Neuron (in vitro differentiated cells): ENCODE results near the gene DNAJC4.

Source experiments
- H2AFZ ChIP-seq: one replicate; pipeline ENCODE4 v1.6.1; 2013; ENCODE audit warnings: low read depth, mild to moderate bottlenecking, inconsistent platforms, low read length, moderate library complexity
- H3K27me3 ChIP-seq: one replicate; pipeline ENCODE4 v1.6.1; 2013; ENCODE audit warnings: low read length; ENCODE audit not compliant: insufficient read depth
- H3K36me3 ChIP-seq: one replicate; pipeline ENCODE4 v1.6.1; 2013; ENCODE audit warnings: low read length; ENCODE audit not compliant: insufficient read depth
- H3K4me1 ChIP-seq: one replicate; pipeline ENCODE4 v1.6.1; 2013; ENCODE audit warnings: low read length; ENCODE audit not compliant: insufficient read depth
- H3K4me3 ChIP-seq: 2 replicates; pipeline ENCODE4 v1.5.1; 2013; ENCODE audit warnings: mild to moderate bottlenecking, low read length, moderate library complexity
- H3K9me3 ChIP-seq: one replicate; pipeline ENCODE4 v1.6.1; 2013; ENCODE audit warnings: low read length

DNAJC4 gene

DNA sequence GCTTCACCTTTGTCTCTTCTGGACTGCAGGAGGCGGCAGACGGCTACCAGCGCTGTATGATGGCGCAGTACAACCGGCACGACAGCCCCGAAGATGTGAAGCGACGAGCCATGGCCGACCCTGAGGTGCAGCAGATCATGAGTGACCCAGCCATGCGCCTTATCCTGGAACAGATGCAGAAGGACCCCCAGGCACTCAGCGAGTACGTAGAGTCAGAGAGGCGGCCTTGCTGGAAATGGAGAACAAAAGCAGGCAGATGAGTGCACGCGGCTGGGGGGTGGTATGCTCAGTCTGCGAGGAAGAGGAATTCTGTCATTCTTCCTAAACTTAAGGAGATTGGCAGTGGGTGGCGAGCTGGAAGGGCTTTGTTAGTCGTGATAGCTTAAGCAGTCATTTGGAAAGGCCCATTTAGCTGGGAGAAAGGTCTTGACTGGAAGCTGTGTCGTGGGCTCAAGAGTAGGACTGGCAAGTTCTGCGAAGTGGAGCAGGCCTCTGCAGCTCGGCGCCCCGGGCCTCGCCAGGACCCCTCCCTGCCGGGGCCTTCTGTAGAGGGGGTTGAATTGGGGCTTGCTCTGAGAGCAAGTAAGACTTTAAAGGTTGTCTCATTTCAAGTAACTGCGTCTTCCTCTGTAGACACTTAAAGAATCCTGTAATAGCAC lies 26.8 kb upstream of the DNAJC4 start:
- Histone ChIP-seq H3K9me3 (no peaks in the 10 kb centered on the region), H3K27me3 (no peaks in the 10 kb centered on the region), H3K36me3 (peaks cover 60% of the 10 kb centered on the region), H3K4me1 (peaks cover 3% of the 10 kb centered on the region), H3K4me3 (no peak overlapping the region), H2AFZ (no peak overlapping the region)

DNA sequence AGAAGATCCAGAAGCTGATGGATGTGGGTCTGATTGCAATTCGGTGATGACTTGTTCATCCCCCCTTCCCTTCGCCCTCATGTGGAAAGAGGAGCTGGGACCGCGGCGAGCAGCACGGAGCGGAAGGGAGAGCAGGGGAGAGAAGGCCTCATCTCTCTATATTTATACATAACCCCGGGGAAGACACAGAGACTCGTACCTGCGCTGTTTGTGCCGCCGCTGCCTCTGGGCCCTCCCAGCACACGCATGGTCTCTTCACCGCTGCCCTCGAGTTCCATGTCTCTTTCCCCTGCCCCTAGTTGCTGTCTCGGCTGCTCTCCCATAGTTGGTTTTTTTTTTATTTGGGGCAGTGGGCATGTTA lies 26.3 kb upstream of the DNAJC4 start:
- no peaks in the 10 kb centered on the region for H3K9me3 ChIP-seq
- peaks cover 3% of the 10 kb centered on the region for H3K4me1 ChIP-seq
- peaks cover 59% of the 10 kb centered on the region for H3K36me3 ChIP-seq
- no peaks in the 10 kb centered on the region for H3K27me3 ChIP-seq
- no peak overlapping the region for H3K4me3 ChIP-seq
- H2AFZ ChIP-seq: no peak overlapping the region

- Histone ChIP-seq H3K4me3 (no peak overlapping the region), H3K4me1 (peaks cover 3% of the 10 kb centered on the region), H3K27me3 (no peaks in the 10 kb centered on the region), H3K36me3 (peaks cover 59% of the 10 kb centered on the region), H2AFZ (no peak overlapping the region), H3K9me3 (no peaks in the 10 kb centered on the region)
Measured at GRCh38 chr11:64204464-64204989, 25.8 kb upstream of the DNAJC4 start.

DNA sequence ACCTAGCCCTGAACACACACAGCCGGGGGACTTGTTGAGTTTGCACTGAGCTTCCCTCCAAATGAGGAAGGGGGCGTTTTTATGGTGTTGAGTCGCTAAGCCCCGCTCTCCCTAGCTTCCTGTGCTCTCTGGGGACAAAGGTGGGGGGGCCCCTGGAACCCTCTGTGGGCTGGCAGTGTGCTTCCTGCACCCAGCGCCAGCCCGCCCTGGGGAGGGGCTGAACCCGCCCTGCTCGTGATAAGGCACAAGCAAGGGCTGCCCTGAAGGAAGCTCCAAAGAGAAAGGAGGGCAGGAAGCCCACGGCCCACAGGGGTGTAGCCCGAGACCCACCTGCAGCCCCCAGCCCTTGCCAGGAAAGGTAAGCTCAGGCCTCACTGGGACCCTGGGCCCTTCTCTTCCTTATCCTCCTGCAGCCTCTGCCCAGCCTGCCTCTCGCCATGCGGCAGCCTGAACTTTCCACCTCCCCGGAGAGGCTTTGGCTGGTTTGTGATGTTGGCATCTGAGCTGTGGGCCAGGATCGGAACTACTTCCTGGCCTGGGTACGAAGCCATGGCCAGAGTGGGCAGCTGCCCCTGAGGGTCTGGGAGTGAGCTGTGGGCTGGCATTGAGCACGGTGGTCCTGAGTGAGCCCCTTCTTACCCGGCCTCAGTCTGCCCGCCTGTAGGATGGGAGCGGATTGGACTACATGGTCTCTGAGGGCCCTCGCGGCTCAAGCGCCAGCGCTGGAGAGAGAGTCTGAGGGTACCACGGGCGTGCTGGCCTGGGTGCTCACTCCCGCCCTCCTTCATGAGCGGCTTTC lies 23.7 kb upstream of the DNAJC4 start, which contains the start of gene FERMT3:
Gene FERMT3, plus strand, starts transcription at position 265 of the 799 bp plus-strand sequence. CDS start 644 bp downstream, outside the sequence.
- H3K36me3 ChIP-seq: peaks cover 39% of the 10 kb centered on the region
- H3K27me3 ChIP-seq: no peaks in the 10 kb centered on the region
- H3K4me1 ChIP-seq: peaks cover 3% of the 10 kb centered on the region
- H3K4me3 ChIP-seq: no peak within 1 kb of the TSS
- H3K9me3 ChIP-seq: no peaks in the 10 kb centered on the region
- no peak within 1 kb of the TSS for H2AFZ ChIP-seq

- Histone ChIP-seq H2AFZ (no peak overlapping the region), H3K9me3 (no peaks in the 10 kb centered on the region), H3K4me3 (no peak overlapping the region), H3K4me1 (peaks cover 3% of the 10 kb centered on the region), H3K27me3 (no peaks in the 10 kb centered on the region), H3K36me3 (peaks cover 33% of the 10 kb centered on the region)
Measured at GRCh38 chr11:64207256-64208085, 22.9 kb upstream of the DNAJC4 start.

DNA sequence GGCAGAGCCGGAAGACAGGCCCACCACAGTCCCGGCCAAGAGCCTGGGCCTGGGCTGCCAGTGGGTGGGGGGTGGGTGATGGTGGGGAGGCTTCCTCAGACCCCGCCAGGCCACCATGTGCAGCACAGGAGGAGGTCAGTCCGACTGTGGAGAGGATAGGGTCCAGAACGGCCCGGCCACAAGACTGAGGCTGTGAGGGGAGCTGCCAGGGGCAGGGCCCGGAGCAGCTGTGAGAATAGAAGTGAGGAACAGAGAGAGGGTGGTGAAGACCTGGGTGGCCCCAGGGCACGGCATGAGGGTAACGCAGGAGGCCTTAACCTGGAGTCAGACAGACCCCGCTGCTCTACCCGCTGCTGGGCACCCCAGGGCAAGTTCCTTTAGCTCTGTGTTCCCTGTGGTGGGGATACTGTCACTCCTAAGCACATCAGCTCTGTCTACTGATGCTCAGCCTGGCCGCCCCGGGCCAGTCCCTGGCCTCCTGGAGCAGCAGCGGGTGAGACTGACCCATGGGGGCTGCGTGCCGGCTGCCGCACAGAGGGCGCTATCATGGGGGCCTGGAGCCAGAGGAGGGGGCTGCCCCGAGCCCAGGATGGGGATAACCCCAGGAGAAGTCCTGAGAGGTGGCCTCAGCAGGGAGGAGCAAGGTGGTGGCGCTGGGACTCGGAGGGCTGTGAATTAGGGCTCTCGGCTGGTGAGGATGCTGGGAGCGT lies 22.1 kb upstream of the DNAJC4 start:
- H2AFZ ChIP-seq: no peak overlapping the region
- H3K4me3 ChIP-seq: no peak overlapping the region
- H3K36me3 ChIP-seq: peaks cover 26% of the 10 kb centered on the region
- no peaks in the 10 kb centered on the region for H3K27me3 ChIP-seq
- no peaks in the 10 kb centered on the region for H3K9me3 ChIP-seq
- H3K4me1 ChIP-seq: peaks cover 3% of the 10 kb centered on the region

- H3K36me3 ChIP-seq: peaks cover 18% of the 10 kb centered on the region
- H3K4me1 ChIP-seq: peaks cover 3% of the 10 kb centered on the region
- no peaks in the 10 kb centered on the region for H3K9me3 ChIP-seq
- no peak overlapping the region for H3K4me3 ChIP-seq
- H3K27me3 ChIP-seq: no peaks in the 10 kb centered on the region
- H2AFZ ChIP-seq: no peak overlapping the region
Measured at GRCh38 chr11:64208796-64209562, 21.4 kb upstream of the DNAJC4 start.

DNA sequence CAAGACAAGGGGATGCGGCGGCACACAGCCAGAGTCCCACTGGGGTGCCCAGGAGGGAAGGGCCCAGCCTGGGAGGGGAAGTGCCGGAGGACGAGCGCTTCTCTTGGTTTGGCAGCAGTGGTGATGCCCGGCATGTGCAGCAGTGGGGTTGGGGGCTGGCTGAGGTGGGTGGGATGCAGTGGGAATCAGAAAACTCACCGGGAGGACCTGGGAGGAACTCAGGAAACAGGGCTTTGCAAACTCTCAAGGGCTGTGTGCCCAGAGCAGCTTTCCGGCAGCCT lies 20.8 kb upstream of the DNAJC4 start:
- Histone ChIP-seq H3K9me3 (no peaks in the 10 kb centered on the region), H3K27me3 (no peaks in the 10 kb centered on the region), H3K36me3 (peaks cover 16% of the 10 kb centered on the region), H3K4me1 (peaks cover 3% of the 10 kb centered on the region), H2AFZ (no peak overlapping the region), H3K4me3 (no peak overlapping the region)

DNA sequence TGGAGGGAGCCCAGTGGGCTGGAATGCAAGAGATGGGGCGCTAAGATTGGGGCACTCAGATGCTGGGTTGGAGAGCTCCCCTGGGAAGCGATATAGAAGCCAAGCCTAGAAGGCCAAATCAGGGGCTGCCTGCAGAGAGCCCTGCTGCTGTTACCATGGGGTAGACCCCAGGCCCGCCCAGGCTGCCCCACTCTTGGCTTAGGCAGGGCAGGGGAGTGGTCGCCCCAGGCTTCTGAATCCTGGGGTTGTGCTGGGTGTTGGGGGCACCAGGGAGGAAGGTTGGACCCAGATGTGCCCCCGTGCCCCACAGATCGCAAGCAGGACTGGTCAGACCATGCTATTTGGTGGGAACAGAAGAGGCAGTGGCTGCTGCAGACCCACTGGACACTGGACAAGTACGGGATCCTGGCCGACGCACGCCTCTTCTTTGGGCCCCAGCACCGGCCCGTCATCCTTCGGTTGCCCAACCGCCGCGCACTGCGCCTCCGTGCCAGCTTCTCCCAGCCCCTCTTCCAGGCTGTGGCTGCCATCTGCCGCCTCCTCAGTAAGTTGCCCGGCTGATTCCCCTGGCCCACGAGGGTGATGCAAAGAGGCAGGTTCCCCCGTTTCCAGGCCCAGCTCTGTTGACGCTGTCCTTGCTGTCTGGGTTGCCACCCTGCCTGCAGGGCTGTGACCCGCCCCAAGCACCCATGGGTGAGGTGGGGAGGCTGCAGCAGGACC lies 19.9 kb upstream of the DNAJC4 start:
- peaks cover 3% of the 10 kb centered on the region for H3K4me1 ChIP-seq

GRCh38 chr11:64211181-64211872 lies 19.0 kb upstream of the DNAJC4 start:
- H2AFZ ChIP-seq: no peak overlapping the region
- peaks cover 2% of the 10 kb centered on the region for H3K36me3 ChIP-seq
- H3K9me3 ChIP-seq: no peaks in the 10 kb centered on the region
- no peaks in the 10 kb centered on the region for H3K27me3 ChIP-seq
- H3K4me3 ChIP-seq: no peak overlapping the region
- H3K4me1 ChIP-seq: peaks cover 3% of the 10 kb centered on the region

More for the DNA sequence above, 19.9 kb upstream of the DNAJC4 start:
- Histone ChIP-seq H3K36me3 (peaks cover 11% of the 10 kb centered on the region), H2AFZ (no peak overlapping the region), H3K4me3 (no peak overlapping the region), H3K27me3 (no peaks in the 10 kb centered on the region), H3K9me3 (no peaks in the 10 kb centered on the region)

DNA sequence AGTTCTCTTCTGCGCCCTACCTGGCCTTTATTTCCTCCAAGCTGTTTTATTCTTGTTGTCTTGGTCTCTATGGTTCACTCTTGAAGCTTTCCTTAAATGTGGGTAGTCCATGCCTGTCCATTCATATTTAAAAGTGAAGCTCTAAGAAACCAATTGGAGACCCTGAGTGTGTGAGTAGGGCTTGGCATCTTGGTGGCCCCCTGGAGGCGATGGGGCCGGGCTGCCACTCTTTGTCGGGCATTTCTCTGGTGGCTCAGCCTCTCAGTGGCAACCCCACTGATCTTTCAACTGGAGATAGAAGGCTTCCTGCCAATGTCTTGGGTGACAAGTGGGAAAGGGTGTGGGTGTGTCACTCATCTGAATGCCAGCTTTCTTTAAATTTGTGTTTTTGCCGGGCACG lies 13.5 kb upstream of the DNAJC4 start:
- no peaks in the 10 kb centered on the region for H3K4me1 ChIP-seq
- no peak overlapping the region for H2AFZ ChIP-seq
- no peaks in the 10 kb centered on the region for H3K36me3 ChIP-seq
- H3K4me3 ChIP-seq: no peak overlapping the region
- H3K9me3 ChIP-seq: no peaks in the 10 kb centered on the region
- no peaks in the 10 kb centered on the region for H3K27me3 ChIP-seq
